HEK293T (cell line): ENCODE data around the gene NCOA6.

Experiments
- CTCF ChIA-PET: fragments of 350-600 bp; formaldehyde crosslinking; extraction: SDS; loops from one replicate; lab custom pipeline; 2021; ENCODE audit warnings: antibody characterized with exemption, inconsistent platforms; lab: Yijun Ruan, JAX
- POLR2A ChIA-PET: fragments of 350-600 bp; formaldehyde crosslinking; extraction: SDS; loops from one replicate; lab custom pipeline; 2020; ENCODE audit warnings: antibody characterized with exemption, inconsistent platforms; lab: Yijun Ruan, JAX
- DNase-seq: peaks from one replicate; pipeline ENCODE4 v3.0.0; 2012; ENCODE audit warnings: mixed read lengths; ENCODE audit errors: extremely low spot score
- ARNT ChIP-seq: fragments of 450-650 bp; IDR thresholded peaks from 2 replicates; pipeline ENCODE4 v1.6.1; 2017; ENCODE audit warnings: mild to moderate bottlenecking
- BHLHE40 ChIP-seq: fragments of 450-650 bp; IDR thresholded peaks from 2 replicates; pipeline ENCODE4 v1.6.1; 2016; ENCODE audit warnings: mild to moderate bottlenecking, moderate library complexity, borderline replicate concordance
- CTBP1 ChIP-seq: fragments of 450-650 bp; IDR thresholded peaks from 2 replicates; pipeline ENCODE4 v1.6.1; 2016; ENCODE audit warnings: borderline replicate concordance
- ELF4 ChIP-seq: fragments of 450-650 bp; IDR thresholded peaks from 2 replicates; pipeline ENCODE4 v1.6.1; 2017; ENCODE audit warnings: antibody characterized with exemption
- FOXA1 ChIP-seq: fragments of 450-650 bp; IDR thresholded peaks from 2 replicates; pipeline ENCODE4 v1.6.1; 2016; ENCODE audit warnings: mild to moderate bottlenecking
- FOXK2 ChIP-seq: fragments of 450-650 bp; IDR thresholded peaks from 2 replicates; pipeline ENCODE4 v1.6.1; 2016; ENCODE audit warnings: mild to moderate bottlenecking
- FOXM1 ChIP-seq: fragments of 450-650 bp; IDR thresholded peaks from 2 replicates; pipeline ENCODE4 v1.6.1; 2017; ENCODE audit warnings: mild to moderate bottlenecking, borderline replicate concordance
- HDGF ChIP-seq: fragments of 450-650 bp; IDR thresholded peaks from 2 replicates; pipeline ENCODE4 v1.6.1; 2017; ENCODE audit warnings: antibody characterized with exemption, borderline replicate concordance
- L3MBTL2 ChIP-seq: fragments of 450-650 bp; conservative IDR thresholded peaks from 2 replicates; pipeline ENCODE4 v1.6.1; 2016; ENCODE audit warnings: mild to moderate bottlenecking
- LEF1 ChIP-seq: fragments of 450-650 bp; IDR thresholded peaks from 2 replicates; pipeline ENCODE4 v1.6.1; 2017; ENCODE audit warnings: mild to moderate bottlenecking, borderline replicate concordance
- NFRKB ChIP-seq: fragments of 450-650 bp; IDR thresholded peaks from 2 replicates; pipeline ENCODE4 v1.6.1; 2016; ENCODE audit warnings: mild to moderate bottlenecking, moderate library complexity
- PKNOX1 ChIP-seq: fragments of 450-650 bp; IDR thresholded peaks from 2 replicates; pipeline ENCODE4 v1.6.1; 2016
- SP1 ChIP-seq: fragments of 450-650 bp; IDR thresholded peaks from 2 replicates; pipeline ENCODE4 v1.6.1; 2017
- SUZ12 ChIP-seq: fragments of 450-650 bp; IDR thresholded peaks from 2 replicates; pipeline ENCODE4 v1.6.1; 2016; ENCODE audit warnings: mild to moderate bottlenecking
- TARDBP ChIP-seq: fragments of 450-650 bp; IDR thresholded peaks from 2 replicates; pipeline ENCODE4 v1.6.1; 2016
- ZNF384 ChIP-seq: fragments of 450-650 bp; IDR thresholded peaks from 2 replicates; pipeline ENCODE4 v1.6.1; 2016

Gene NCOA6

GRCh38 chr20:34751453-34751852, 74.0 kb downstream of the NCOA6 start:
- no peak for TF ChIP-seq FOXM1
- TF ChIP-seq SP1: no peak
- no peak for TF ChIP-seq SUZ12
- TF ChIP-seq L3MBTL2: no peak
- no peak for TF ChIP-seq BHLHE40
- no peak for TF ChIP-seq TARDBP
- TF ChIP-seq PKNOX1: no peak
- no peak for TF ChIP-seq CTBP1
- no peak for TF ChIP-seq HDGF
- TF ChIP-seq ELF4: no peak
- no peak for TF ChIP-seq FOXK2
- TF ChIP-seq NFRKB: no peak
- TF ChIP-seq ARNT: no peak
- no peak for TF ChIP-seq LEF1
- no peak for TF ChIP-seq ZNF384
- POLR2A ChIA-PET: no interaction called here
- DNase-seq: no peak
- CTCF ChIA-PET: interaction anchor here (1.1 kb wide), 1 partner anchor 19 kb away, joined by 4 read pairs; no protein-coding TSS in a partner anchor

- ChIA-PET POLR2A (no interaction called here), CTCF (interaction anchor here (0.7 kb wide), 1 partner anchor 576 kb away, joined by 4 read pairs; no protein-coding TSS in a partner anchor)
- no peak for DNase-seq
- TF ChIP-seq FOXA1 (no peak), SP1 (no peak)
Observed at GRCh38 chr20:34750484-34750883, 75.0 kb downstream of the NCOA6 start.

GRCh38 chr20:34748709-34749108, 76.7 kb downstream of the NCOA6 start:
- no peak for DNase-seq
- POLR2A ChIA-PET: no interaction called here
- TF ChIP-seq TARDBP (no peak), FOXM1 (no peak), LEF1 (no peak), BHLHE40 (no peak), L3MBTL2 (no peak), FOXK2 (no peak), NFRKB (no peak), HDGF (no peak)
- CTCF ChIA-PET: interaction anchor here (1.4 kb wide), 1 partner anchor 21 kb away, joined by 3 read pairs; no protein-coding TSS in a partner anchor

GRCh38 chr20:34747479-34747878, 78.0 kb downstream of the NCOA6 start:
- ChIA-PET POLR2A (no interaction called here), CTCF (interaction anchor here (1.4 kb wide), 1 partner anchor 22 kb away, joined by 3 read pairs; no protein-coding TSS in a partner anchor)
- no peak for TF ChIP-seq FOXM1
- DNase-seq: no peak

GRCh38 chr20:34746674-34747073, 78.8 kb downstream of the NCOA6 start:
- CTCF ChIA-PET: no interaction called here
- no peak for TF ChIP-seq FOXK2
- POLR2A ChIA-PET: no interaction called here
- no peak for DNase-seq

GRCh38 chr20:34744847-34745246, 80.6 kb downstream of the NCOA6 start:
- CTCF ChIA-PET: no interaction called here
- POLR2A ChIA-PET: no interaction called here
- TF ChIP-seq NFRKB (no peak), ZNF384 (no peak), FOXK2 (no peak), CTBP1 (no peak), LEF1 (no peak), TARDBP (no peak), BHLHE40 (no peak), ARNT (no peak), PKNOX1 (no peak), FOXA1 (no peak), SP1 (no peak), SUZ12 (no peak), HDGF (no peak), ELF4 (no peak)
- DNase-seq: no peak

GRCh38 chr20:34744340-34744739, 81.1 kb downstream of the NCOA6 start:
- no peak for DNase-seq
- ChIA-PET CTCF (no interaction called here), POLR2A (no interaction called here)
- TF ChIP-seq NFRKB (no peak), TARDBP (no peak), SUZ12 (no peak), LEF1 (no peak), BHLHE40 (no peak), CTBP1 (no peak), SP1 (no peak), ARNT (no peak), FOXA1 (no peak), L3MBTL2 (no peak), FOXM1 (no peak), FOXK2 (no peak), ZNF384 (no peak), HDGF (no peak), ELF4 (no peak), PKNOX1 (no peak)
